IgD-negative memory B cell (primary cell): ENCODE measurements around the gene JMY. TPM values are rescaled to one million over a fixed set of nuclear protein-coding genes. Genes with fewer than 3 reads are reported as not detected.
A peak's percentile ranks its signal among the peaks of the same experiment; 100 is the strongest.

Experiments used
- H3K27ac Mint-ChIP-seq, 3 donors: one replicate each; pipeline ENCODE4 v1.8.0; 2020 to 2022; ENCODE audit warnings: mild to moderate bottlenecking in 3 of 3, mixed read lengths in 3 of 3, moderate library complexity in 1 of 3
- H3K27me3 Mint-ChIP-seq: one replicate; pipeline ENCODE4 v1.8.0; 2021; ENCODE audit warnings: mixed read lengths
- H3K36me3 Mint-ChIP-seq: one replicate; pipeline ENCODE4 v1.8.0; 2020; ENCODE audit warnings: mild to moderate bottlenecking, mixed read lengths
- H3K4me1 Mint-ChIP-seq, 3 donors: one replicate each; pipeline ENCODE4 v1.8.0; 2020 to 2022; ENCODE audit warnings: mixed read lengths in 3 of 3, mild to moderate bottlenecking in 1 of 3
- H3K4me3 Mint-ChIP-seq, 4 donors: one replicate each; pipeline ENCODE4 v1.8.0; 2020 to 2022; ENCODE audit warnings: mild to moderate bottlenecking in 4 of 4, mixed read lengths in 4 of 4, moderate library complexity in 3 of 4
- H3K9me3 Mint-ChIP-seq, 3 donors: one replicate each; pipeline ENCODE4 v1.8.0; 2020 to 2021; ENCODE audit warnings: mixed read lengths in 3 of 3, mild to moderate bottlenecking in 1 of 3
- polyA plus RNA-seq: library from polyadenylated mRNA; unstranded; fragments of 300-500 nt; fragmentation: Illumina TruSeq; gene quantifications from one replicate; pipeline ENCODE4 v1.2.3, GENCODE V29; 2021

The JMY gene
- polyA plus RNA-seq, 1 donor from 2014 or later: 4.6 TPM

DNA sequence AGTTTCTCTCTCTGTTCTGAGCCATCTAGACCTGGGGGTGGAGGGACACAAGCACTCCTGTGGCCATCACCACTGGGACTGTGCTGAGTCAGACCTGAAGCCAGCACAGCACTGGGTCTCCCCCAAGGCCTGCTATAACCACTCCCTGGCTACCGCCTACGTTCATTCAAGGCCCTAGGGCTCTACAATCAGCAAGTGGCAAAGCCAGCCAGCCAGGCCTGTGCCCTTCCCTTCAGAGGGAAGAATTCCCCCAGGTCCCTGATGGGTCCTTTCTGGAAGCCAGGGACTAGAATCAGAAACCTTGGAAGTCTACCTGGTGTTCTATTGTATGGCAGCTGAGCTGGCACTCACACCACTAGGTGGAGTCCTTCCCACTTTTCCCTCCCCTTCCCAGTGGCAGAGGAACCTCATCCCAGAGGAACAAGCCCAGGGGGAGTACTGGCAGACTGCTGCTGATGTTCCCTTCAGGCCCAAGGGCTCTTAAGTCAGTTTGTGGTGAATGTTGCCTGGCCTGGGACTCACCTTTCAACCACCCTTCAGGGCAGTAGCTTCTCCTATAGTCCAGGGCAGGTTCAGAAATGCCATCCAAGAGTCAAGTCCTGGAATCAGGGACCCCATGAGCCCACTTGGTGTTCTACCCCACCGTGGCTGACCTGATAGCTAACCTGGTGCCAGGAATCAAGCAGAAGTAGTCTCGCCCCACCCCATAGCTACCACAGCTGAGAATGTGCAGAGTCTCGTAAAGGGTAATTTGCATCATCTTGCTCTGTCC, 20.0 kb downstream of the JMY start:
- Mint-ChIP-seq H3K27me3 (no peaks in the 10 kb centered on the region), H3K9me3 (no peaks in the 10 kb centered on the region), H3K4me3 (no peak overlapping the region), H3K4me1 (peaks cover 23 to 29% (median 27%) of the 10 kb centered on the region in 3 donors), H3K36me3 (peaks cover 10% of the 10 kb centered on the region), H3K27ac (no peak overlapping the region)

GRCh38 chr5:79256563-79256962, 20.6 kb downstream of the JMY start:
- no peaks in the 10 kb centered on the region for H3K9me3 Mint-ChIP-seq
- peaks cover 6% of the 10 kb centered on the region for H3K36me3 Mint-ChIP-seq
- H3K4me3 Mint-ChIP-seq: peak overlapping the region in 1 of 4 donors; percentile 34
- H3K27me3 Mint-ChIP-seq: no peaks in the 10 kb centered on the region
- peaks cover 26 to 33% (median 29%) of the 10 kb centered on the region in 3 donors for H3K4me1 Mint-ChIP-seq
- no peak overlapping the region for H3K27ac Mint-ChIP-seq

DNA sequence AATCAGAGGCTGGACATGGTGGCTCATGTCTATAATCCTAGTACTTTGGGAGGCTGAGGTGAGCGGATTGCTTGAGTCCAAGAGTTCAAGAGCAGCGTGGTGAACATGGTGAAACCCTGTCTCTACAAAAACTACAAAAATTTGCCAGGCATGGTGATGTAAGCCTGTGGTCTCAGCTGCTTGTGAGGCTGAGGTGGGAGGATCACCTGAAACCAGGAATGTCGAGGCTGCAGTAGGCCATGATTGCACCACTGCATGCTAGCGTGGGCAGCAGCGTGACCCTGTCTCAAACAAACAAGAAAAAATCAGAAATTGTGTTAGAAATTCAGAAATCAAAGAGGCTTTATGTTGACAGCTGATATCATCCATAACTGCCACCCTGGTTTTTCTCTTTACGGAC, 21.4 kb downstream of the JMY start:
- H3K4me3 Mint-ChIP-seq: no peak overlapping the region
- H3K36me3 Mint-ChIP-seq: peaks cover 6% of the 10 kb centered on the region
- H3K27me3 Mint-ChIP-seq: no peaks in the 10 kb centered on the region
- H3K4me1 Mint-ChIP-seq: peaks cover 23 to 39% (median 26%) of the 10 kb centered on the region in 3 donors
- H3K9me3 Mint-ChIP-seq: no peaks in the 10 kb centered on the region
- H3K27ac Mint-ChIP-seq: no peak overlapping the region

- H3K4me1 Mint-ChIP-seq: peaks cover 21 to 31% (median 31%) of the 10 kb centered on the region in 3 donors
- no peaks in the 10 kb centered on the region for H3K9me3 Mint-ChIP-seq
- H3K27ac Mint-ChIP-seq: no peak overlapping the region
- no peak overlapping the region for H3K4me3 Mint-ChIP-seq
- H3K27me3 Mint-ChIP-seq: no peaks in the 10 kb centered on the region
- peaks cover 2% of the 10 kb centered on the region for H3K36me3 Mint-ChIP-seq
Observed at GRCh38 chr5:79258801-79259200, 22.9 kb downstream of the JMY start.

- Mint-ChIP-seq H3K4me3 (no peak overlapping the region), H3K4me1 (peaks cover 17 to 31% (median 28%) of the 10 kb centered on the region in 3 donors), H3K36me3 (peaks cover 1% of the 10 kb centered on the region), H3K27me3 (no peaks in the 10 kb centered on the region), H3K9me3 (no peaks in the 10 kb centered on the region), H3K27ac (no peak overlapping the region)
Observed at GRCh38 chr5:79259383-79259782, 23.5 kb downstream of the JMY start.

DNA sequence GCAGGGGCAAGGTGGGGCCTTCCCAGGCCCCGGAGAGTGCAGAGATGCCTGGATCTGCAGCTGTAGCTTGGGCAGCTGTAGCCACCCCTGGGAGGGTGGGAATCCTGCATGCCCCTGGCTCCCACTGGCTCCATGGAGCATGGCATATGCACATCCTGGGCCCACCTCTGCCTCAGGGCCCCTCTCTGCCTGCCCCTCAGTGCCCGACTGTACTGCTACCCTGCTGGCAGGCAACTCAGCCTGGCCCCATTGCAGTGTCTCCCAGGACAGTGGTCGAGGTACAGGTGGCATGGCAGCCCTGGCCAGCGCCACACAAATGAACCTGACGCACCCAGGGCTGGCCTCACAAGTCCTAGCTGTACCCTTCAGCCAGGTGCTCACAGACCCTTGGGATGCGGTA, 23.9 kb downstream of the JMY start:
- H3K27ac Mint-ChIP-seq: no peak overlapping the region
- H3K4me3 Mint-ChIP-seq: no peak overlapping the region
- no peaks in the 10 kb centered on the region for H3K9me3 Mint-ChIP-seq
- H3K36me3 Mint-ChIP-seq: no peaks in the 10 kb centered on the region
- peaks cover 14 to 31% (median 28%) of the 10 kb centered on the region in 3 donors for H3K4me1 Mint-ChIP-seq
- no peaks in the 10 kb centered on the region for H3K27me3 Mint-ChIP-seq

- peak overlapping the region in 1 of 4 donors; percentile 66 for H3K4me3 Mint-ChIP-seq
Observed at GRCh38 chr5:79261897-79262296, 26.0 kb downstream of the JMY start.

GRCh38 chr5:79263290-79263689, 27.4 kb downstream of the JMY start:
- Mint-ChIP-seq H3K4me1 (peaks cover 6 to 28% (median 27%) of the 10 kb centered on the region in 3 donors), H3K27me3 (no peaks in the 10 kb centered on the region), H3K4me3 (no peak overlapping the region), H3K9me3 (no peaks in the 10 kb centered on the region), H3K36me3 (peaks cover 2% of the 10 kb centered on the region), H3K27ac (no peak overlapping the region)

More at GRCh38 chr5:79261897-79262296, 26.0 kb downstream of the JMY start:
- Mint-ChIP-seq H3K27ac (no peak overlapping the region), H3K4me1 (peaks cover 6 to 27% (median 25%) of the 10 kb centered on the region in 3 donors), H3K36me3 (peaks cover 2% of the 10 kb centered on the region), H3K27me3 (no peaks in the 10 kb centered on the region), H3K9me3 (no peaks in the 10 kb centered on the region)

DNA sequence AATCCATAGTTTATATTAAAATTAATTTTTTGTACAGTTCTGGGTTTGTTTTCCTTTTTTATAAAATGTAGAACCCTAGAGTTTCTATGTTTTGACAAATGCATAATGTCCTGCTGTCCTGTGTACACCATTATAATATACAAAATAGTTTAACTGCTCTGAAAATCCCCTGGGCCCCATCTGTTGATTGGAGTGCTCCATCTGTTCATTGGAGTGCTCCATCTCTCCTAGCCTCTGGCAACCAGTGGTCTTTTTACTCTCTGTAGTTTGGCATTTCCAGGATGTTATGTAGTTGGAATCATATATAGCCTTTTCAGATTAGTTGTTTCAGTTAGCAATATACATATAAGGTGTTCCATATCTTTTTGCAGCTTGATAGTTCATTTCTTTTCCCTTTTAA, 31.2 kb downstream of the JMY start:
- H3K36me3 Mint-ChIP-seq: peaks cover 16% of the 10 kb centered on the region
- H3K4me1 Mint-ChIP-seq: peaks cover 12 to 37% (median 28%) of the 10 kb centered on the region in 3 donors
- H3K9me3 Mint-ChIP-seq: peaks cover 0 to 2% (median 0%) of the 10 kb centered on the region in 3 donors
- H3K27me3 Mint-ChIP-seq: no peaks in the 10 kb centered on the region
- H3K4me3 Mint-ChIP-seq: no peak overlapping the region
- no peak overlapping the region for H3K27ac Mint-ChIP-seq

GRCh38 chr5:79269733-79270166, 33.8 kb downstream of the JMY start:
- Mint-ChIP-seq H3K27ac (no peak overlapping the region), H3K4me1 (peaks cover 16 to 38% (median 33%) of the 10 kb centered on the region in 3 donors)

DNA sequence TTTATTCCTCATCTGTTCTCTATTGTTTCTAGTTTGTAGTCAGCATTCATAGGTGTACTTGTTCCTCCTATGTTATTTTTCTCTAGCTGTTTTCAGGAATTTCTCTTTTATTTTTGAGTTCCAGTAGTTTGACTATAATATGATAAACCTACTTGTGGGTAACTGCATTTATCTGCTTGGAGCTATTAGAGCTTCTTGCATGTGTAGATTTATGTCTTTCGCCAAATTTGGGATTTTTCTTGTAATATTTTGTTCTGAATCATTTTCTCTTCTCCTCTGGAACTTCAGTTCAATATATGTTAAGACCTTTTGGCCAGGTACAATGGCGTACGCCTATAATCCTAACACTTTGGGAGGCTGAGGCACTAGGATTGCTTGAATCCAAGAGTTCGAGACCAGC, 37.4 kb downstream of the JMY start:
- H3K9me3 Mint-ChIP-seq: peaks cover 0 to 3% (median 2%) of the 10 kb centered on the region in 3 donors
- no peak overlapping the region for H3K27ac Mint-ChIP-seq
- peaks cover 23 to 44% (median 33%) of the 10 kb centered on the region in 3 donors for H3K4me1 Mint-ChIP-seq
- H3K36me3 Mint-ChIP-seq: peaks cover 22% of the 10 kb centered on the region
- no peaks in the 10 kb centered on the region for H3K27me3 Mint-ChIP-seq
- H3K4me3 Mint-ChIP-seq: no peak overlapping the region

More at GRCh38 chr5:79269733-79270166, 33.8 kb downstream of the JMY start:
- H3K9me3 Mint-ChIP-seq: peaks cover 0 to 3% (median 2%) of the 10 kb centered on the region in 3 donors
- H3K36me3 Mint-ChIP-seq: peaks cover 21% of the 10 kb centered on the region
- peak overlapping the region in 1 of 4 donors; percentile 45 for H3K4me3 Mint-ChIP-seq
- no peaks in the 10 kb centered on the region for H3K27me3 Mint-ChIP-seq

- peaks cover 0 to 2% (median 0%) of the 10 kb centered on the region in 3 donors for H3K9me3 Mint-ChIP-seq
- peaks cover 21% of the 10 kb centered on the region for H3K36me3 Mint-ChIP-seq
- no peak overlapping the region for H3K4me3 Mint-ChIP-seq
- H3K27me3 Mint-ChIP-seq: no peaks in the 10 kb centered on the region
- peaks cover 0 to 1% (median 0%) of the 10 kb centered on the region in 3 donors for H3K4me1 Mint-ChIP-seq
- H3K27ac Mint-ChIP-seq: peak overlapping the region in 1 of 3 donors; percentile 10
Observed at GRCh38 chr5:79284846-79285245, 48.9 kb downstream of the JMY start.

GRCh38 chr5:79285285-79285684, 49.4 kb downstream of the JMY start:
- Mint-ChIP-seq H3K9me3 (peaks cover 0 to 2% (median 0%) of the 10 kb centered on the region in 3 donors), H3K4me1 (peaks cover 0 to 1% (median 0%) of the 10 kb centered on the region in 3 donors), H3K27me3 (no peaks in the 10 kb centered on the region), H3K4me3 (no peak overlapping the region), H3K27ac (peak overlapping the region in 1 of 3 donors; percentile 10), H3K36me3 (peaks cover 21% of the 10 kb centered on the region)

GRCh38 chr5:79285833-79286232, 49.9 kb downstream of the JMY start:
- Mint-ChIP-seq H3K9me3 (peaks cover 0 to 2% (median 0%) of the 10 kb centered on the region in 3 donors), H3K27me3 (no peaks in the 10 kb centered on the region), H3K27ac (no peak overlapping the region), H3K4me1 (peaks cover 0 to 1% (median 0%) of the 10 kb centered on the region in 3 donors), H3K36me3 (peaks cover 20% of the 10 kb centered on the region), H3K4me3 (no peak overlapping the region)

DNA sequence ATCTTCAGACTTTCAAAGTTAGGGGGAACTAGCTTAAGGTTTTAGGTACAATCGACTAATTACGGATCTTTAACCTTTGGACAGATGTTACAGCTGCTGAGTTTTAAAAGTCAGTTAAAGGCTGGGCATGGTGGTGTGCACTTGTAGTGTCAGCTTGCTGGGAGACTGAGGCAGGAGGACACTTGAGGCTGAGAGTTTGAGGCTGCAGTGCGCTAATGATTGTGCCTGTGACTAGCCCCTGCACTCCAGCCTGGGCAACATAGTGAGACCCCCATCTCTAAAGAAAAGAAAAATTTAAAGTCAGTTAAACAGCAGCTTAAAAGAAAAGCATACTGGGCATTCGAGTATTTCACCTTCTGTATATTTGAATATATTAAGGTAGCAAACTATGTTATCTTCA, 51.4 kb downstream of the JMY start:
- no peak overlapping the region for H3K27ac Mint-ChIP-seq
- no peak overlapping the region for H3K4me3 Mint-ChIP-seq
- peaks cover 17% of the 10 kb centered on the region for H3K36me3 Mint-ChIP-seq
- peaks cover 0 to 1% (median 0%) of the 10 kb centered on the region in 3 donors for H3K4me1 Mint-ChIP-seq
- H3K9me3 Mint-ChIP-seq: peaks cover 0 to 2% (median 0%) of the 10 kb centered on the region in 3 donors
- no peaks in the 10 kb centered on the region for H3K27me3 Mint-ChIP-seq
